WTC11 (cell line): ENCODE data around the gene CHD6.

ENCODE experiments used
- CTCF ChIP-seq: fragments of 200-600 bp; IDR thresholded peaks from 2 replicates; pipeline ENCODE4 v1.8.0; 2022; ENCODE audit warnings: antibody characterized with exemption
- ZNF317 ChIP-seq: sonication (generic); formaldehyde crosslinking; IDR thresholded peaks from 2 replicates; pipeline ENCODE4 v1.8.1; 2023; ENCODE audit warnings: low read depth, mild to moderate bottlenecking, moderate library complexity, missing genetic modification reagents, borderline replicate concordance

DNA sequence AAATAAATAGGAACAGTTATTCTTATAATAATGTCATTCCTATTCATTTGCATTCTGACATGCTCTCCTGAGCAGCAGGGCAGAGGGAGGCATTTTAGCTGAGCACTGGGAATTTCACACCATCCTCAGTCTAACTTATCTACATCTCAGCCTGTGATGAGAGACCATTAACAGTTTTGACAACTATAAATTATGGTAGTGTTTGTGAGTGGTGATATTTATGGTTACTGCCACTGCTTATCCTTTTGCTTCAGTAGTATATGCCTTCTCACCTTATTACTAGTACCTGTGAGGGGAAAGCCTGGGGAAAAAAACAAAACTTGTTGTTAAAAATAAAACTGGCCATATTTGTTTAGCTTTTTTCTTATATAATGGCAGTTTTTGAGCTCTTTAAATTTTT lies 17.0 kb upstream of the CHD6 start:
- no peak for TF ChIP-seq CTCF
- TF ChIP-seq ZNF317 (CRISPR knock-in tag): no peak
